ENCODE results near the gene ATG2A. TPM values are rescaled to one million over a fixed set of nuclear protein-coding genes. Genes with fewer than 3 reads are reported as not detected.
A peak's percentile ranks its signal among the peaks of the same experiment; 100 is the strongest.

The ATG2A gene
- total RNA-seq, 1 experiment from 2014 or later: 28.8 TPM

GRCh38 chr11:64853709-64854108, 63.3 kb downstream of the ATG2A start:
- H3K4me1 ChIP-seq (ENCODE audit: control insufficient read depth, insufficient read depth, low read length): peaks cover 88% of the 10 kb centered on the region
- BruUV-seq (replicated peaks): no TSS peak
- CTCF ChIA-PET: interaction anchor here (0.6 to 1.3 kb wide), 3 partner anchors 11 to 257 kb away, joined by 3 to 8 read pairs (median 4); no protein-coding TSS in a partner anchor

DNA sequence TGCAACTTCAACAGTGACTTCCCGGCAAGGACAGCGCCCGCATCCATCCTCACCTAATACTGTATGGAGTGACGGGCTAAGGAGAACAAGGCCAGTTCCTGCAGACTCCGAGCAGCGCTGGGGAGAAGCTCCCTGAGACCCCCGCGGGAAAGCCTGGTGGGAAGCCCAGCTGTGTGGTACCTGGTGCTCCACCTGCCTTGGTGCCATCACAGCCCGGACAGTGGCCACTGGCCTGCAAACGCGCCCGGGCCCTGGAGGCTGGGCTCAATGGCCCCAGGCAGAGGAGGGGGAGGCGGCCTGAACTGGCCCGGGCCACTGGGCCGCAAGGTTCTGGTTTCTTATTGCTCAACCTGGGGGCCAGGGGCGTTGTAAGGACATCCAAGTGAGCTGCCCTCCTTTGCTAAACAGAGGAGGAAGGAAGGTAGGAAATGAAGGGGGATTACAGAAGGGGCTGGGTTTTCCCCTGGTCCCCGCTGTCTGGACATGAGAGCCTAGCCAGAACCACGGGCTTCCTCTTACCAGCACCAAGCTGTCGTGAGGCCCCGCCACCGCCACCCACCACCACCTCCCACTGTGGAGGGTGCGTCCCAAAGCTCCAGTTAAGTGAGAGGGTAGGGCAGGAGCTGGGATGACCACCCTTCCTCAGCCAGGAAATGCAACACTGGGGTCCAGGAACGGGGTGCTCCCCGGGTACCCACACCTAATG, 64.1 kb downstream of the ATG2A start:
- intact Hi-C loops (cut with micrococcal nuclease; ENCODE audit: unreplicated experiment) (no loop called here), in situ Hi-C loops (cut with HindIII; ENCODE audit: low pct_unique_long_range_greater_than_20kb, low sequenced_read_pairs) (no loop called here)
- H3K36me3 ChIP-seq (ENCODE audit: control insufficient read depth, insufficient read depth, low read length): no peaks in the 10 kb centered on the region; the same call in 1 of the 2 replicates
- H3K27me3 ChIP-seq (ENCODE audit: control insufficient read depth, insufficient read depth, low read length): no peaks in the 10 kb centered on the region
- H3K4me3 ChIP-seq (ENCODE audit: low read depth in 2 of 2, low read length in 2 of 2): no peak overlapping the region
- ChIA-PET CTCF (interaction anchor here (0.8 to 1.3 kb wide), 2 partner anchors 12 to 333 kb away, joined by 4 to 8 read pairs; no protein-coding TSS in a partner anchor), POLR2A (interaction anchor here (0.5 kb wide), 1 partner anchor 9 kb away, joined by 4 read pairs; no protein-coding TSS in a partner anchor)
- peak overlapping the region; percentile 98 for H3K27ac ChIP-seq (ENCODE audit: low read length)
- H3K9me3 ChIP-seq (ENCODE audit: control insufficient read depth, insufficient read depth, low read depth, low read length): no peaks in the 10 kb centered on the region
- ATAC-seq: no peak
- BruUV-seq (replicated peaks): TSS peak; percentile 63
- TF ChIP-seq REST (IDR thresholded peaks at IDR 0.05; ENCODE audit: insufficient read depth in 1 of 2, low read depth in 2 of 2, low read length in 1 of 2) (no peak), POLR2AphosphoS5 (IDR thresholded peaks at IDR 0.05; ENCODE audit: low read depth, low read length) (no peak), TCF7L2 (IDR thresholded peaks at IDR 0.05; ENCODE audit: low read depth, low read length) (no peak), SIN3A (IDR thresholded peaks at IDR 0.05; ENCODE audit: borderline replicate concordance, insufficient read depth, low read depth, low read length) (no peak)
- TF ChIP-seq, protein P1, sequence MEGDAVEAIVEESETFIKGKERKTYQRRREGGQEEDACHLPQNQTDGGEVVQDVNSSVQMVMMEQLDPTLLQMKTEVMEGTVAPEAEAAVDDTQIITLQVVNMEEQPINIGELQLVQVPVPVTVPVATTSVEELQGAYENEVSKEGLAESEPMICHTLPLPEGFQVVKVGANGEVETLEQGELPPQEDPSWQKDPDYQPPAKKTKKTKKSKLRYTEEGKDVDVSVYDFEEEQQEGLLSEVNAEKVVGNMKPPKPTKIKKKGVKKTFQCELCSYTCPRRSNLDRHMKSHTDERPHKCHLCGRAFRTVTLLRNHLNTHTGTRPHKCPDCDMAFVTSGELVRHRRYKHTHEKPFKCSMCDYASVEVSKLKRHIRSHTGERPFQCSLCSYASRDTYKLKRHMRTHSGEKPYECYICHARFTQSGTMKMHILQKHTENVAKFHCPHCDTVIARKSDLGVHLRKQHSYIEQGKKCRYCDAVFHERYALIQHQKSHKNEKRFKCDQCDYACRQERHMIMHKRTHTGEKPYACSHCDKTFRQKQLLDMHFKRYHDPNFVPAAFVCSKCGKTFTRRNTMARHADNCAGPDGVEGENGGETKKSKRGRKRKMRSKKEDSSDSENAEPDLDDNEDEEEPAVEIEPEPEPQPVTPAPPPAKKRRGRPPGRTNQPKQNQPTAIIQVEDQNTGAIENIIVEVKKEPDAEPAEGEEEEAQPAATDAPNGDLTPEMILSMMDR (IDR thresholded peaks at IDR 0.05): no peak
- peaks cover 93% of the 10 kb centered on the region for H3K4me1 ChIP-seq (ENCODE audit: control insufficient read depth, insufficient read depth, low read length)
- no peak for DNase-seq (ENCODE audit: low read depth, low spot score)

More at GRCh38 chr11:64853709-64854108, 63.3 kb downstream of the ATG2A start:
- POLR2A ChIA-PET: interaction anchor here (0.6 kb wide), 1 partner anchor 165 kb away, joined by 12 read pairs; no protein-coding TSS in a partner anchor
- TF ChIP-seq SIN3A (IDR thresholded peaks at IDR 0.05; ENCODE audit: borderline replicate concordance, insufficient read depth, low read depth, low read length) (no peak), TCF7L2 (IDR thresholded peaks at IDR 0.05; ENCODE audit: low read depth, low read length) (no peak), REST (IDR thresholded peaks at IDR 0.05; ENCODE audit: insufficient read depth in 1 of 2, low read depth in 2 of 2, low read length in 1 of 2) (no peak)
- TF ChIP-seq, protein P1 (IDR thresholded peaks at IDR 0.05): no peak
- ATAC-seq: no peak
- intact Hi-C loops (cut with micrococcal nuclease; ENCODE audit: unreplicated experiment) (no loop called here), in situ Hi-C loops (cut with HindIII; ENCODE audit: low pct_unique_long_range_greater_than_20kb, low sequenced_read_pairs) (no loop called here)
- Histone ChIP-seq H3K27ac (ENCODE audit: low read length) (peak overlapping the region; percentile 98), H3K27me3 (ENCODE audit: control insufficient read depth, insufficient read depth, low read length) (no peaks in the 10 kb centered on the region), H3K4me3 (ENCODE audit: low read depth in 2 of 2, low read length in 2 of 2) (no peak overlapping the region), H3K9me3 (ENCODE audit: control insufficient read depth, insufficient read depth, low read depth, low read length) (no peaks in the 10 kb centered on the region), H3K36me3 (ENCODE audit: control insufficient read depth, insufficient read depth, low read length) (no peaks in the 10 kb centered on the region; the same call in 1 of the 2 replicates)
- no peak for DNase-seq (ENCODE audit: low read depth, low spot score)

Measured in Panc1 (cell line).